RPMI8226 (cell line): Measurements from ENCODE around the gene KCNAB2.

ENCODE experiments used
- DNase-seq: peaks from one replicate; pipeline ENCODE4 v3.0.0-alpha.2; 2015

The KCNAB2 gene

DNA sequence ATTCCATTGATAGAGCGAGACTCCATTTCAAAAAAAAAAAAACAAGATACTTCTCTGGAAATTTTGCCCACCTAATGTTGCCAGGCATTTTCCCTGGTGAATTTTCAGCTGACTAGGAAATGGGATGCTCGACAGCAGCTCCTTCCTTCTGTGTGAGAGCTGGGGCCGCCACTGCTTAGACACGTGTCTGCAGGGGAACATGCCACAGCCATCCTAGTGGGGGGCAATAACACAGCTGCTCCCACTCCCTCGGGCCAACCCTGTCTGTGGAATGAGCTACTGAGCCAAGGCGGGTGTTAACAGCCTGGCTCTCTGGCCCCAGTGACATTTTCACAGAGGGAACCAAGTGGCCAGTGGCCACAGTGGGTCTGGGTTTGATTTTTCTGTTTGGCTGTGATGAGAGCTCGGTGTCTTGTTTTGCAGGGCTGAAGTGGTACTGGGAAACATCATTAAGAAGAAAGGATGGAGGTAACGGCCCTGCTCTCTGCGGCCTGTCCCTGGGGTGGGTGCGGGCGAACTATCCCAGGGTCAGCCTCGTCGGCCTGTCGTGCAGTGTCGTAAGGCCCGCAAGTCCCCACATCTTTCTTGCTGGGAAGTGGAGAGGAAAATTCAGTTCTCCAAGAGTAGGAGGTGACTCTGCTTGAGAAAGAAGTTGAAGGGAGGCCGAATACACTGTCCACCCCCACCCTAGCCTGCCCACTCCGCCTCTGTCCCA lies 39.2 kb downstream of the KCNAB2 start:
- no peak for DNase-seq

- DNase-seq: no peak
These were observed 40.0 kb downstream of the KCNAB2 start for GRCh38 chr1:6085666-6086065.

- no peak for DNase-seq
These were observed 40.7 kb downstream of the KCNAB2 start for GRCh38 chr1:6086358-6086757.

DNA sequence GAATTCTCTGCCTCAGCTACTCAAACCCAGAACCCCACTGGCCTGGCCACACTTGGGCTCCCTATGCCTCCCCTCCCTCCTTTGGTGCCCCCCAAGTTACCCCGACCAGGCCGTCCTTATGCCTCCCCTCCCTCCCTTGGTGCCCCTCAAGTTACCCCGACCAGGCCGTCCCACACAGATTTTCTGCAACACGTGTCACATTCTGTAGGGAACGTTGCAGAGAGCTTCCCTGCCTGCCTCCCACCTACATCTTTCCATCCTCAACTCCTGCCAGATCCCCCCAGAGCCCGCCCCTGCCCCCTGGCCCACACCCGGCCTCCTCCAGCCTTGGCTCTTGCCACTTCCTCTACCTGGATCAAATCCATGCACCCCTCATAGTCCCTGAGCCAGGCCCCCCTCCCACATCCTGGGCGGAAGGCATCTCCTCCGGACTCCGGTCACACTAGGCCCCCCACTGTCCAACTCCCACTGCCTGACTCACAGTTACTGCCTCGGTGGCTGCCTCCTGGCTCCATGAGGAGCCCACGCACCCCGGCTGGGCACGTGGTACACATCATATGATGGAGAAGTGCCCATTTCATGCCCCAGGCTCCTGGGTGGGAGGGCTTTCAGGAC lies 41.2 kb downstream of the KCNAB2 start:
- DNase-seq: no peak

DNA sequence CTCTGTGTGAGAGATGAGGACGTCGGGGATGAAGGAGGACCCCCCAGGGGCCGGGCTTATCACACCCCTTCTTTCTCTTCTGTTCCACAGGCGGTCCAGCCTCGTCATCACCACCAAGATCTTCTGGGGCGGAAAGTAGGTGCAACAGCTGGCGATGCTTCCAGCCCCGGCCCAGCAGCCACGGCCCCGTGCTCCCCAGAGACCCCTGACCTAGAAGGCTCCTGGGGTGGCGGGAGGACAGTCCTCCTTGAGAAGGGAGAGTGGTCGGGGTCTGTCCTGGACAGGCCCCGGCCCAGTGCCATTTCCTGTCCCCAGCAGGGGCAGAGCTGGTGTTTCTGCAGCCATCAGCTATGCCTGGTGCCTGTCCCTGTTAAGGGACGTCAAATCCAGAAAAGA lies 41.7 kb downstream of the KCNAB2 start:
- no peak for DNase-seq

DNA sequence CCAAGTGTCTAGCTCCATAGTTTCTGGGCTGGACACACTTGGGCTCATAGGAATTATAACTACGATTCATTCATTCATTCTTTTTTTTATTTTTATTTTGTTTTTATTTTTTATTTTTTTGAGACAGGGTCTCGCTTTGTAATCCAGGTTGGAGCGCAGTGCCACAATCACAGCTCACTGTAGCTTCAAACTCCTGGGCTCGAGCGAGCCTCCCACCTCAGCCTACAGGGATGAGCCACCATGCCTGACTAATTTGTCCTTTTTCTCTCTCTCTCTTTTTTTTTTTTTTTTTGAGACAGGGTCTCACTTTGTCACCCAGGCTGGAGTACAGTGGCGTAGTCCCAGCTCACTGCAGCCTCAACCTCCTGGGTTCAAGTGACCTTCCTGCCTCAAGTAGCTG lies 42.3 kb downstream of the KCNAB2 start:
- no peak for DNase-seq

GRCh38 chr1:6088956-6089355 lies 43.3 kb downstream of the KCNAB2 start:
- no peak for DNase-seq

GRCh38 chr1:6090288-6090687 lies 44.6 kb downstream of the KCNAB2 start:
- DNase-seq: no peak

DNA sequence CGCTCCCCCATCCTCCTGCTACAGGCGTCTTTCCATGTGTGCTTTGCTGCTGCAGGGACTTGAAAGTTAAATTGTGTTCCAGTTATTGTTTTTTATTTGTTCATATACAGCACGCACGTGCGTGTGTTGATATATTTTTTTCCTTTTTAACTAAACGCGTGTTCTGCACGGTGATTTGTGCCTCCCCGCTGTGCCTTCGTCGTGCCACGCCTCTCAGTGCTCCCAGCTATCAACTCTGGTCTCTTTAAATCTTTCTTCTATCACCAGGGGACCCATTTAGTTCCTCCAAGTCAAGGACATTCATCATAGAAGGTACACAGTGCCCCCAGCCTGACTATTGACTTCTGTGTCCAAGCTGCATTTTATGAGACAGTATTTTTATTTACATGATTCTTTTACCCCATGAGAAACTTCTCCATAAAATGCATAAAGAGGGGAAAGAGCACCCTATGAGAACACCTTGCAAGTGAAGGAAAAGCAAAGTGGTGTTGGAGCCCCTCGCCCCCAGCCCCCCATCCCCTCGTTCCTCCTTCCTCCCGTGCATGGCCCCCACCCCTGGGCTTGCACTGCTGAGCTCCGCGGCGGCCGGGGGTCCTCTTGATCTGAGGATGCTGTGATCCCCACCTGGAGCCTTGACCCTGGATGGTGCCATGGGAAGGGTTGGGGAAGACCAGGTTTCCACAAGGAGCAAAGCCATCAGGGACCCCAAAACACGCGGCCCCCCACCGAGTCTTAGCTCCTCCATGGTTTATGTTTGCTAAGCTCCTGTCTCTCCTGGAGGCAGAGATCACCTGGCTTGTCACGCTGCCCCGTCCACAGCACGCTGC lies 45.5 kb downstream of the KCNAB2 start:
- DNase-seq: no peak

GRCh38 chr1:6091823-6092109 lies 46.1 kb downstream of the KCNAB2 start:
- DNase-seq: no peak

DNA sequence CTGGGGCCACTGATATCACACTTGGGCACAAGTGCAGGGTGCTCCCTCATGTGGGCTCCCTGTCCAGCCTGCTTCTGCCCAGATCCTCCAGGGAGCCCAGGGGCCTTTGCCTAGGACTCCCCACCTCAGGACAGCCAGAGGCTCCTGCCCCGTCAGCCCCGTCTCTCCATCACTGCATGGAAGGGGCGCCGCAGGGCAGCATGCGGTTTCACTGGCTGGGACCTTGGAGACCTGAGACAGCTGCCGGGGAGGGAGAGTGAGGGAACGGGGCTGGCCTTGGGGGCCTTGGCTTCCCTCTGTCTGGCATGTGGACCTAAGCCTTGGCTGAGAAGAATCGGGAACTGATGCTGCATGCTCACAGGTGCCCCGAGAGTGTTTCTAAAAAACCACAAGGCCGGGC lies 46.5 kb downstream of the KCNAB2 start:
- no peak for DNase-seq

DNA sequence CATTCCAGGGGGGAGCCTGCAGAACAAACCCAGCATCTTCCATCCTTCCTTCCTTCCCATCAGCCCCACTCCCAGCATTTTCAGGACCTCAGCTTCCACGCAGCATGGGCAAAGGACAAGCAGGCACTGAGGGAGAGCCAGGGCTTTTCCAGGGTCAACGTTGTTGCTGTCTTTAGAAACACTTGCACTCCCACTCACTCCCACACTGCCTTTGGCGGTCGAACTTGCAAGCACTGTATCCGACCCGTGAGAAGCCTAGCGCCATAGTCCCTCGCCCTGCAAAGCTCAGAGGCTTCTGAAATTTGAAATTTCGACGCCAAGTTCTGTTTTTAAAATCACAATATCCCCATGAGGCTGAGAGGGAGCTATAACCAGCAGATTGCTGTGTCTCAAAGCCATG lies 47.4 kb downstream of the KCNAB2 start:
- no peak for DNase-seq

- DNase-seq: no peak
These were observed 47.9 kb downstream of the KCNAB2 start for GRCh38 chr1:6093611-6094010.

DNA sequence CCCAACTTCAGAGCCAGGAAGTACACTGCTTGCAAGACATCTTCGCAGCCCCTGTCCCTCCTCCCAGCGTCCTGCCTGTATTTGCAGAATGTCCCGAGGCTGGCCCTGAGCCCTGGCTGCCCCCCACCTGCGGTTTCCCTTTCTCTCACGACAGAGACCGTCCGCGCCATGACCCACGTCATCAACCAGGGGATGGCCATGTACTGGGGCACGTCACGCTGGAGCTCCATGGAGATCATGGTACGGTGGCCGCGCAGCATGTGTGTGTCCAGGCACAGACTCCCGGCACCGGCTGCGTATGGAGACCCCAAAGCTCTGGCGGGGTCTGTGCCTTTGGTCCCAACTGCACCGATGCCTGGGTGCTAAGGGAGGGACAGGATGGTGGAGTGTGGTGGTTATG lies 48.6 kb downstream of the KCNAB2 start:
- DNase-seq: no peak

DNA sequence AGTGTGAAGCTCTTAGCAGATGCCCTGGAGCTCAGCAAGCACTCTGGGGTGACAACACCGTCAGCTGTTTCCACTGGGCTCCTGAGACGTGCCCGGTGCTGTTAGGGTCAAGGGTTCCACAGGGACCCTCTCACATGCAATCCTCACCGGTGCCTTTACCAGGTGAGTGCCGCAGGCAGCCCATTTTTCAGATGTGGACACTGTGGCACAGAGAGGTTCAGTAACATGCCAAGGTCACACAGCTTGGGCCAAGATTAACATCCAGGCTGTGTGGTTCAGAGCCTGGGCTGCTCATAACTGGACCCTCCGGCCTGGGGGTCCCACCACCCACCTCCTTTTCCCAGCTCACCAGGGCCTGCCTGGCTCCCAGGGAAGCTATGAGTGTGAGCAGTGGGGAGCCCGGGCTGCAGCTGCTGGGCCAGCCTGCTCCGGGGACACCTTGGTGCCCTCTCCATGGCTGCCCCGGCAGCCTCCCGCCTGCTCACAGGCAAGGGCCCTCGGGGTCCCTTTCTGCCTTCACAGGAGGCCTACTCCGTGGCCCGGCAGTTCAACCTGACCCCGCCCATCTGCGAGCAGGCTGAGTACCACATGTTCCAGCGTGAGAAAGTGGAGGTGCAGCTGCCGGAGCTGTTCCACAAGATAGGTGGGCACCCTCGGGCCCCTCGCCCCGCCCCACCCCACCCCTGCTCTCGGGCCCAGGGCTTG lies 49.3 kb downstream of the KCNAB2 start:
- DNase-seq: no peak

- no peak for DNase-seq
These were observed 50.0 kb downstream of the KCNAB2 start for GRCh38 chr1:6095511-6096242.

- DNase-seq: no peak
These were observed 50.8 kb downstream of the KCNAB2 start for GRCh38 chr1:6096243-6097116.

GRCh38 chr1:6097117-6097595 lies 51.5 kb downstream of the KCNAB2 start:
- no peak for DNase-seq

DNA sequence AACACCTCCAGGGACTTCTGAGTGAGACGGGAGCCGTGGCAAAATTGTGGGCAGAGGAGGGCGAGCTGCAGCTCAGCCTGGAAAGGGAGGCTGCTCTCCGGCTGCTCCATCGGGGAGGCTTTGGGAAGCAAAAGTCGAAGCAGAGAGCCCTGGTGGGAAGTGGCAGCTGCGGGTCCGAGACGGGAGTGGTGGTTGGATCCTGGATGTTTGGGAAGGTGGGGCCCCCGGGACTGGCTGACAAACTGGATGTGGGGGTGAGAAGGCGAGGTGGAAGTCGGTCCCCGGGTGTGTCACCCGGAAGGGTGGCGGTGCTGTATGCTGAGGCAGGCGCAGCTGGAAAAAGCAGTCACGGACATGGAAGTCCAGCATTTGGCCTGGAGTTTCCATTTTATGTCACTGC lies 52.1 kb downstream of the KCNAB2 start:
- DNase-seq: no peak

DNA sequence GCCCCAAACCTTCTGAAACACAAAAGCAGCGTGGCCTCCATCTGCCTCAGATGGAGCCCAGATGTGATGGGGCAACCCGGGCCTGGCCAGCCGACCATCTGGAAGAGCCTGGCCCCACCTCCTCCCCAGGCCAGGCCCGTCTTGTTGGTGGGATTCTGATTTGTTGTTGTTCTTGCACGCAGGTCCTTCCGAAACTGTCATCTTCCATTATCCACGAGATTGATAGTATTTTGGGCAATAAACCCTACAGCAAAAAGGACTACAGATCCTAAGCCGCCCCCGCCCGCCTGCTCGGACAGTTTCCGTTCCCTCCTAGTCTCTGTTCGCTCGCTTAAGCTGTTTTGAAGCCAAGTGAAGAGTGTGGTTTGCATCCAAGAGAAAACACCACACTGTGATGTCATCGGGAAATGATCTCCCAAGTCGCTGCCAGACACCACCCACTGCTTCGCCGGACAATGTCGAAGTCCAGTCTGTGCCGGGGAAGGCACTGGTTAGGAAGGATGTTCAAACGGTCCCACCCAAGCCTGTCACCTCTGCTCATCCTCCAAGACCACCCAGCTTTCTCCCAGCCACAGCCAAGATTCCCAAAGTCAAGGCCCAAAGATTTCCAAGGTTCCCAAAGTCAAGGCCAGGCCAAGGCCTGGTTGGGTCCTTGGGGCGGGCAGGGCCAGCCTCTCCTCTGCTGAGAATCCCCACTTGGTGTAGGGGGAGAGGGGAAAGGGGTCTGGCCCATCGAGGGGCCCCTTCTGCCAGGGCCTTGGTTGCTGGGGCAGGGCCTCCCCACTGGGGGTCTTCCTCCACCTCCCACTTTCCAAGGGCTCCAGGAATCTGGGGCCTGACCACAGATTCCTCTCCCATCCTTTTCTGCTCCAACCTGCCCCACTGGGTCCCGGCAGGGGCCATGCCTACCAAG lies 52.9 kb downstream of the KCNAB2 start:
- no peak for DNase-seq

- DNase-seq: no peak
These were observed 53.6 kb downstream of the KCNAB2 start for GRCh38 chr1:6099297-6099696.
